T-cell (primary cell): Measurements from ENCODE around the gene CBX1. TPM values are rescaled to one million over a fixed set of nuclear protein-coding genes. Genes with fewer than 3 reads are reported as not detected.

ENCODE experiments used
- ATAC-seq, 4 experiments: fragments of 200-7000 bp in 3 of 4; fragments of 150-1000 bp in 1 of 4; cut with Tn5 transposase; replicated peaks in 1 of 4; 1 replicate in 3 of 4; 2 replicates in 1 of 4; pipeline ENCODE4 v1.10.0; 2021; ENCODE audit warnings: moderate library complexity in 3 of 4, mild to moderate bottlenecking in 2 of 4, moderate number of reproducible peaks in 1 of 4
- CTCF ChIA-PET, 2 donors: fragments of 300-600 bp; sonication (Branson Sonifier 250); formaldehyde crosslinking; loops; one replicate each; lab custom pipeline; 2022; ENCODE audit warnings: antibody characterized with exemption in 2 of 2; lab: Charles Lee
- POLR2A ChIA-PET, 2 donors: fragments of 300-600 bp; sonication (Branson Sonifier 250); formaldehyde crosslinking; loops; one replicate each; lab custom pipeline; 2022; ENCODE audit warnings: antibody characterized with exemption in 2 of 2; lab: Charles Lee
- DNase-seq, 35 experiments: peaks; one replicate each; pipeline versions ENCODE4 v3.0.0 to v3.0.0-alpha.2; 2013 to 2023
- H3K27ac ChIP-seq: one replicate; pipeline ENCODE4 v1.5.1; 2013; ENCODE audit warnings: low read length
- H3K27me3 ChIP-seq, 2 experiments: replicated peaks in 1 of 2; 1 replicate in 1 of 2; 2 replicates in 1 of 2; pipeline versions ENCODE4 v1.6.1 to v1.7.0; 2013; ENCODE audit warnings: low read length in 1 of 2, mixed read lengths in 1 of 2; ENCODE audit not compliant: control insufficient read depth in 2 of 2, insufficient read depth in 2 of 2; ENCODE audit errors: extremely low read depth in 1 of 2
- H3K36me3 ChIP-seq, 2 donors: 1 replicate in 1 of 2; 2 replicates in 1 of 2; pipeline versions ENCODE4 v1.6.1 to v1.7.0; 2013; ENCODE audit warnings: low read length in 1 of 2; ENCODE audit not compliant: control insufficient read depth in 2 of 2, insufficient read depth in 1 of 2; ENCODE audit errors: extremely low read depth in 1 of 2
- H3K4me1 ChIP-seq, 2 experiments: 1 replicate in 1 of 2; 2 replicates in 1 of 2; pipeline versions ENCODE4 v1.6.1 to v1.7.0; 2013; ENCODE audit warnings: low read length in 2 of 2, mixed read lengths in 1 of 2; ENCODE audit not compliant: insufficient read depth in 2 of 2, control insufficient read depth in 1 of 2; ENCODE audit errors: extremely low read depth in 1 of 2
- H3K4me3 ChIP-seq, 2 donors: 1 replicate in 1 of 2; 2 replicates in 1 of 2; pipeline versions ENCODE4 v1.5.1 to v1.7.0; 2013; ENCODE audit warnings: mild to moderate bottlenecking in 2 of 2, low read length in 1 of 2, moderate library complexity in 1 of 2; ENCODE audit not compliant: control insufficient read depth in 1 of 2; ENCODE audit errors: extremely low read depth in 1 of 2
- H3K9me3 ChIP-seq: 2 replicates; pipeline ENCODE4 v1.7.0; 2013
- H3K27ac Mint-ChIP-seq, 2 donors: one replicate each; pipeline ENCODE4 v1.8.0; 2020 to 2021; ENCODE audit warnings: mild to moderate bottlenecking in 2 of 2, mixed read lengths in 2 of 2
- H3K27me3 Mint-ChIP-seq, 2 donors: one replicate each; pipeline ENCODE4 v1.8.0; 2021 to 2022; ENCODE audit warnings: mixed read lengths in 2 of 2
- H3K36me3 Mint-ChIP-seq: one replicate; pipeline ENCODE4 v1.8.0; 2021; ENCODE audit warnings: mixed read lengths
- H3K4me1 Mint-ChIP-seq, 3 donors: one replicate each; pipeline ENCODE4 v1.8.0; 2020 to 2022; ENCODE audit warnings: mixed read lengths in 3 of 3, mild to moderate bottlenecking in 1 of 3
- H3K4me3 Mint-ChIP-seq, 3 donors: one replicate each; pipeline ENCODE4 v1.8.0; 2020 to 2022; ENCODE audit warnings: mild to moderate bottlenecking in 3 of 3, mixed read lengths in 3 of 3, moderate library complexity in 3 of 3
- H3K9me3 Mint-ChIP-seq, 3 donors: one replicate each; pipeline ENCODE4 v1.8.0; 2020 to 2022; ENCODE audit warnings: mixed read lengths in 3 of 3
- WGBS: methylation state at CpG from one replicate; pipeline ENCODE4 v1.1.5; 2013; ENCODE audit warnings: missing lambda C conversion rate; ENCODE audit not compliant: insufficient coverage; 5-methylcytosine and 5-hydroxymethylcytosine counted together
- total RNA-seq, 35 experiments: library from RNA in 6 of 35; stranded (reverse) in 6 of 35; fragments of 120-200 nt in 1 of 35; gene quantifications; one replicate each; pipeline versions ENCODE4 v1.2.1 to v1.2.4 and lab custom pipeline; 2013 to 2026

The CBX1 gene
- total RNA-seq, 5 donors from 2014 or later (not counting 1 experiment from before 2014, with no cell fraction given): 19.6 to 32.4 (median 30.7) TPM

GRCh38 chr17:48048384-48049126 is 52.7 kb downstream of the CBX1 start:
- peak overlapping the region; percentile 86 to 88 for H3K4me3 ChIP-seq
- peaks cover 2 to 32% of the 10 kb centered on the region in 2 donors for H3K36me3 ChIP-seq
- no peaks in the 10 kb centered on the region for H3K27me3 ChIP-seq
- peak; percentile 7 to 17 (median 12) for ATAC-seq
- Mint-ChIP-seq H3K27me3 (no peaks in the 10 kb centered on the region), H3K27ac (peak overlapping the region; percentile 99), H3K9me3 (no peaks in the 10 kb centered on the region), H3K36me3 (peaks cover 22% of the 10 kb centered on the region), H3K4me3 (peak overlapping the region; percentile 76 to 97 (median 90)), H3K4me1 (peaks cover 60 to 69% (median 64%) of the 10 kb centered on the region in 3 donors)
- WGBS: under 1% methylated on average over 49 of the region's 53 CpGs
- H3K27ac ChIP-seq: no peak overlapping the region
- POLR2A ChIA-PET: interaction anchor here (0.6 kb wide), 3 partner anchors 25 to 209 kb away, joined by 3 to 11 read pairs (median 6); partner anchors contain the start of gene SNX11 (in 1 of the 2)
- DNase-seq: peak in 10 of 35 experiments; percentile 8 to 68 (median 18)
- CTCF ChIA-PET: interaction anchor here in 1 of 2 donors (0.7 to 3.1 kb wide), 10 partner anchors 12 to 390 kb away, joined by 3 to 13 read pairs (median 4); partner anchors contain the start of genes CDK5RAP3 and COPZ2
- H3K9me3 ChIP-seq: no peaks in the 10 kb centered on the region
- H3K4me1 ChIP-seq: peaks cover 17 to 63% of the 10 kb centered on the region in 2 experiments

GRCh38 chr17:48047741-48048383 is 53.4 kb downstream of the CBX1 start, which contains the start of gene NFE2L1:
Gene NFE2L1 (plus strand): TSS chr17:48048359. CDS start chr17:48051119, 2,760 bp downstream.
- H3K9me3 ChIP-seq: no peaks in the 10 kb centered on the region
- ATAC-seq (peak; percentile 95 to 97 (median 96)), DNase-seq (peak; percentile 93 to 100 (median 98))
- H3K9me3 Mint-ChIP-seq: no peaks in the 10 kb centered on the region
- peaks cover 17 to 56% of the 10 kb centered on the region in 2 experiments for H3K4me1 ChIP-seq
- peak within 1 kb of the TSS; percentile 99 for H3K27ac Mint-ChIP-seq
- H3K4me3 Mint-ChIP-seq: peak within 1 kb of the TSS; percentile 76 to 97 (median 90)
- H3K27ac ChIP-seq: peak within 1 kb of the TSS; percentile 92
- H3K27me3 Mint-ChIP-seq: no peaks in the 10 kb centered on the region
- H3K4me1 Mint-ChIP-seq: peaks cover 56 to 62% (median 58%) of the 10 kb centered on the region in 3 donors
- peaks cover 20% of the 10 kb centered on the region for H3K36me3 Mint-ChIP-seq
- H3K36me3 ChIP-seq: peaks cover 0 to 25% of the 10 kb centered on the region in 2 donors
- ChIA-PET POLR2A (interaction anchor here (0.5 to 0.6 kb wide), 2 partner anchors 209 to 565 kb away, joined by 3 to 6 read pairs; no protein-coding TSS in a partner anchor), CTCF (interaction anchor here (0.5 to 3.1 kb wide), 9 partner anchors 11 to 391 kb away, joined by 3 to 13 read pairs (median 4); partner anchors contain the start of gene COPZ2 (in 1 of the 2))
- H3K27me3 ChIP-seq: no peaks in the 10 kb centered on the region
- WGBS: under 1% methylated on average over 46 of the region's 47 CpGs
- peak within 1 kb of the TSS; percentile 86 to 88 for H3K4me3 ChIP-seq

- Histone ChIP-seq H3K27me3 (no peaks in the 10 kb centered on the region), H3K27ac (peak overlapping the region; percentile 92), H3K4me1 (peaks cover 17 to 49% of the 10 kb centered on the region in 2 experiments), H3K36me3 (peaks cover 0 to 19% of the 10 kb centered on the region in 2 donors), H3K9me3 (no peaks in the 10 kb centered on the region), H3K4me3 (peak overlapping the region; percentile 86 to 88)
- peaks cover 15% of the 10 kb centered on the region for H3K36me3 Mint-ChIP-seq
- WGBS: 0% methylated on average over 20 of the region's 26 CpGs
- POLR2A ChIA-PET: interaction anchor here (0.5 to 0.7 kb wide), 4 partner anchors 10 to 566 kb away, joined by 3 to 5 read pairs (median 3); no protein-coding TSS in a partner anchor
- no peak for DNase-seq
- no peaks in the 10 kb centered on the region for H3K9me3 Mint-ChIP-seq
- no peak for ATAC-seq
- H3K4me3 Mint-ChIP-seq: peak overlapping the region; percentile 76 to 97 (median 90)
- CTCF ChIA-PET: interaction anchor here (0.5 to 3.1 kb wide), 9 partner anchors 11 to 430 kb away, joined by 3 to 13 read pairs (median 4); partner anchors contain the start of gene COPZ2 (in 1 of the 2)
- H3K27ac Mint-ChIP-seq: peak overlapping the region; percentile 99
- peaks cover 49 to 55% (median 52%) of the 10 kb centered on the region in 3 donors for H3K4me1 Mint-ChIP-seq
- H3K27me3 Mint-ChIP-seq: no peaks in the 10 kb centered on the region
Observed at GRCh38 chr17:48047113-48047740, 54.1 kb downstream of the CBX1 start.

GRCh38 chr17:48046296-48046695 is 55.0 kb downstream of the CBX1 start:
- H3K4me1 ChIP-seq: peaks cover 17 to 40% of the 10 kb centered on the region in 2 experiments
- Mint-ChIP-seq H3K27ac (no peak overlapping the region), H3K36me3 (peaks cover 8% of the 10 kb centered on the region), H3K27me3 (no peaks in the 10 kb centered on the region), H3K9me3 (no peaks in the 10 kb centered on the region), H3K4me1 (peaks cover 42 to 46% (median 43%) of the 10 kb centered on the region in 3 donors), H3K4me3 (peak overlapping the region; percentile 76 to 97 (median 90))
- H3K27me3 ChIP-seq: no peaks in the 10 kb centered on the region
- H3K27ac ChIP-seq: no peak overlapping the region
- ATAC-seq (no peak), DNase-seq (no peak)
- H3K36me3 ChIP-seq: peaks cover 0 to 10% of the 10 kb centered on the region in 2 donors
- no peaks in the 10 kb centered on the region for H3K9me3 ChIP-seq
- no peak overlapping the region for H3K4me3 ChIP-seq
- WGBS: 100% methylated on average over 4 of the region's 7 CpGs
- POLR2A ChIA-PET: interaction anchor here in 1 of 2 donors (0.6 kb wide), 1 partner anchor 21 kb away, joined by 3 read pairs; no protein-coding TSS in a partner anchor
- CTCF ChIA-PET: interaction anchor here in 1 of 2 donors (0.7 to 1.3 kb wide), 3 partner anchors 10 to 76 kb away, joined by 3 to 4 read pairs (median 3); partner anchors contain the start of gene CDK5RAP3

- Mint-ChIP-seq H3K4me1 (peaks cover 33 to 38% (median 35%) of the 10 kb centered on the region in 3 donors), H3K36me3 (peaks cover 2% of the 10 kb centered on the region), H3K9me3 (no peaks in the 10 kb centered on the region), H3K4me3 (peak overlapping the region in 1 of 3 donors; percentile 34), H3K27ac (peak overlapping the region in 1 of 2 donors; percentile 39), H3K27me3 (peaks cover 0 to under 1% of the 10 kb centered on the region in 2 donors)
- Histone ChIP-seq H3K4me1 (peaks cover 17 to 32% of the 10 kb centered on the region in 2 experiments), H3K27ac (no peak overlapping the region), H3K9me3 (no peaks in the 10 kb centered on the region), H3K36me3 (peaks cover 0 to 2% of the 10 kb centered on the region in 2 donors), H3K4me3 (no peak overlapping the region), H3K27me3 (peaks cover 0 to 3% of the 10 kb centered on the region in 2 experiments)
- ATAC-seq: no peak
- ChIA-PET CTCF (interaction anchor here in 1 of 2 donors (0.7 to 1.3 kb wide), 2 partner anchors 9 to 75 kb away, joined by 3 read pairs; partner anchors contain the start of gene CDK5RAP3), POLR2A (interaction anchor here in 1 of 2 donors (0.6 kb wide), 1 partner anchor 22 kb away, joined by 3 read pairs; no protein-coding TSS in a partner anchor)
- DNase-seq: no peak
- 75% methylated on average over 3 of the region's 8 CpGs for WGBS
Observed at GRCh38 chr17:48045316-48046001, 55.8 kb downstream of the CBX1 start.
